PFSK-1 (cell line): Measurements from ENCODE around the gene PARVB.

Experiments used
- FOXP2 ChIP-seq: optimal IDR thresholded peaks from 2 replicates; pipeline ENCODE3; 2011; ENCODE audit warnings: borderline replicate concordance, control low read depth, inconsistent platforms; ENCODE audit not compliant: insufficient read depth; ENCODE audit errors: extremely low read length, extremely low read depth
- POLR2AphosphoS5 ChIP-seq: IDR thresholded peaks from 2 replicates; pipeline ENCODE4 v1.6.1; 2012; ENCODE audit warnings: low read depth, mild to moderate bottlenecking, control low read depth, low read length, moderate library complexity
- REST ChIP-seq, 2 experiments: IDR thresholded peaks; 2 replicates each; pipeline versions ENCODE4 v1.6.1 to v1.8.0; 2011 to 2012; ENCODE audit warnings: low read depth in 2 of 2, low read length in 2 of 2, control low read depth in 1 of 2, inconsistent platforms in 1 of 2, mild to moderate bottlenecking in 1 of 2, moderate library complexity in 1 of 2; ENCODE audit not compliant: insufficient read depth in 1 of 2
- TAF1 ChIP-seq: IDR thresholded peaks from 2 replicates; pipeline ENCODE4 v1.6.1; 2012; ENCODE audit warnings: low read length, control low read depth, borderline replicate concordance; ENCODE audit not compliant: insufficient read depth

GRCh38 chr22:44131412-44131811 is 107.3 kb downstream of the PARVB start:
- no peak for TF ChIP-seq TAF1
- TF ChIP-seq POLR2AphosphoS5 = no peak
- no peak for TF ChIP-seq REST (IDR thresholded peaks at IDR 0.05; ENCODE audit: insufficient read depth in 1 of 2, low read depth in 2 of 2, low read length in 2 of 2)
- TF ChIP-seq FOXP2 = no peak
